Neural progenitor cell (in vitro differentiated cells): ENCODE results near the gene KATNIP. TPM values are rescaled to one million over a fixed set of nuclear protein-coding genes. Genes with fewer than 3 reads are reported as not detected.

Experiments
- DNase-seq: peaks from one replicate; pipeline ENCODE4 v3.0.0-alpha.2; 2016; ENCODE audit warnings: low spot score
- H2AFZ ChIP-seq: fragments of 200-600 bp; sonication (generic); replicated peaks from 2 replicates; pipeline ENCODE4 v1.6.1; 2016; ENCODE audit warnings: antibody characterized with exemption
- H3F3A ChIP-seq: fragments of 200-600 bp; sonication (generic); 2 replicates; pipeline ENCODE4 v1.6.1; 2016; ENCODE audit warnings: antibody characterized with exemption, low read depth
- H3K27ac ChIP-seq: fragments of 200-600 bp; sonication (generic); 2 replicates; pipeline ENCODE4 v1.5.1; 2016; ENCODE audit warnings: mild to moderate bottlenecking
- H3K27me3 ChIP-seq: fragments of 200-600 bp; sonication (generic); 2 replicates; pipeline ENCODE4 v1.6.1; 2016; ENCODE audit warnings: mild to moderate bottlenecking, moderate library complexity
- H3K36me3 ChIP-seq: fragments of 200-600 bp; sonication (generic); 2 replicates; pipeline ENCODE4 v1.5.1; 2016
- H3K4me1 ChIP-seq: fragments of 200-600 bp; sonication (generic); 2 replicates; pipeline ENCODE4 v1.6.1; 2016; ENCODE audit warnings: mixed run types
- H3K4me2 ChIP-seq: fragments of 200-600 bp; sonication (generic); 2 replicates; pipeline ENCODE4 v1.6.1; 2016
- H3K4me3 ChIP-seq: fragments of 200-600 bp; sonication (generic); 2 replicates; pipeline ENCODE4 v1.5.1; 2016
- H3K79me2 ChIP-seq: fragments of 200-600 bp; sonication (generic); 2 replicates; pipeline ENCODE4 v1.6.1; 2016; ENCODE audit warnings: low read depth
- H3K9ac ChIP-seq: fragments of 200-600 bp; sonication (generic); 2 replicates; pipeline ENCODE4 v1.6.1; 2016
- H3K9me3 ChIP-seq: fragments of 200-600 bp; sonication (generic); 2 replicates; pipeline ENCODE4 v1.5.1; 2016; ENCODE audit warnings: low read depth
- H4K20me1 ChIP-seq: fragments of 200-600 bp; sonication (generic); 2 replicates; pipeline ENCODE4 v1.6.1; 2016; ENCODE audit warnings: low read depth
- H3K27ac Mint-ChIP-seq: 3 replicates; pipeline ENCODE4 v1.8.0; 2021; ENCODE audit warnings: mixed read lengths
- H3K27me3 Mint-ChIP-seq: 2 replicates; pipeline ENCODE4 v1.8.0; 2022; ENCODE audit warnings: low read depth, mild to moderate bottlenecking, inconsistent platforms, moderate library complexity, mixed read lengths; ENCODE audit not compliant: insufficient read depth
- H3K36me3 Mint-ChIP-seq: 3 replicates; pipeline ENCODE4 v1.8.0; 2021; ENCODE audit warnings: mixed read lengths
- H3K4me1 Mint-ChIP-seq: 3 replicates; pipeline ENCODE4 v1.8.0; 2021; ENCODE audit warnings: mixed read lengths
- H3K4me3 Mint-ChIP-seq: 3 replicates; pipeline ENCODE4 v1.8.0; 2021; ENCODE audit warnings: mild to moderate bottlenecking, moderate library complexity, mixed read lengths
- H3K9me3 Mint-ChIP-seq: 3 replicates; pipeline ENCODE4 v1.8.0; 2020; ENCODE audit warnings: mixed read lengths
- EZH2 ChIP-seq: fragments of 200-600 bp; sonication (generic); IDR thresholded peaks from 2 replicates; pipeline ENCODE4 v1.6.1; 2017; ENCODE audit warnings: antibody characterized with exemption, mild to moderate bottlenecking, moderate library complexity
- EZH2phosphoT487 ChIP-seq: fragments of 200-600 bp; sonication (generic); IDR thresholded peaks from 2 replicates; pipeline ENCODE4 v1.6.1; 2017; ENCODE audit warnings: antibody characterized with exemption
- total RNA-seq: library from RNA; depleted of rRNA; stranded (reverse); fragments of >200 nt; gene quantifications from 2 replicates; pipeline ENCODE4 v1.2.3, GENCODE V29; 2015; ENCODE audit warnings: low replicate concordance
- TF ChIP-seq, protein P1 (sequence below): fragments of 200-600 bp; sonication (generic); IDR thresholded peaks from 2 replicates; pipeline ENCODE4 v1.5.1; 2017; ENCODE audit warnings: antibody characterized with exemption, mild to moderate bottlenecking

The KATNIP gene
- total RNA-seq, 1 donor from 2014 or later = 10.0 TPM

DNA sequence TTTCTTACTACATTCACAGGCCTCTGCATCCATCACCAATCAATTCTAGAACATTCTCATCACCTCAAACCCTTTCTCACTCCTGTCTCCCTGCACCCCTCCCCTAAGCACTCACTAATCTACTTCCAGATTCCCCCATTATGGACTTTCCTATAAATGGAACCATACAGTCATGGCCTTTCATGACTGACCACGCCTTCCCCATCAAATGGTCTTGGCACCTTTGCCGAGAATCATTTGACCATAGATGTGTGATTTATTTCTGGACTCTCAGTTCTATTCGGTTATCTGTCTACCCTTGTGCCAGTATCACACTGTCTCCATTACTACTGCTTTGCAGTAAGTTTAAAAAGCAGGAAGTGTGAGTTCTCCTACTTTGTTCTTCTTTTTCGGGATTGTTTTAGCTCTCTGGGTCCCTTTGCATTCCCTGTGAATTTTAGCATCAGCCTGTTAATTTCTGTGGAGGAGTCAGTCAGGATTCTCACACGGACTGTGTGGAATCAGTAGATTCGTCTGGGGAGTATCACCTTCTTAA is 27.7 kb upstream of the KATNIP start:
- Histone ChIP-seq H3K9me3 (no peaks in the 10 kb centered on the region), H3F3A (no peaks in the 10 kb centered on the region), H3K4me2 (no peak overlapping the region), H3K27me3 (no peaks in the 10 kb centered on the region), H2AFZ (no peak overlapping the region), H3K79me2 (no peaks in the 10 kb centered on the region), H3K4me1 (no peaks in the 10 kb centered on the region), H3K4me3 (no peak overlapping the region), H3K9ac (no peak overlapping the region), H3K27ac (no peak overlapping the region), H4K20me1 (peaks cover 5% of the 10 kb centered on the region), H3K36me3 (peaks cover 8% of the 10 kb centered on the region)
- no peaks in the 10 kb centered on the region for H3K4me1 Mint-ChIP-seq
- DNase-seq = no peak
- H3K36me3 Mint-ChIP-seq = peaks cover 16% of the 10 kb centered on the region
- no peaks in the 10 kb centered on the region for H3K27me3 Mint-ChIP-seq
- TF ChIP-seq EZH2 (no peak), EZH2phosphoT487 (no peak)
- TF ChIP-seq, protein P1, sequence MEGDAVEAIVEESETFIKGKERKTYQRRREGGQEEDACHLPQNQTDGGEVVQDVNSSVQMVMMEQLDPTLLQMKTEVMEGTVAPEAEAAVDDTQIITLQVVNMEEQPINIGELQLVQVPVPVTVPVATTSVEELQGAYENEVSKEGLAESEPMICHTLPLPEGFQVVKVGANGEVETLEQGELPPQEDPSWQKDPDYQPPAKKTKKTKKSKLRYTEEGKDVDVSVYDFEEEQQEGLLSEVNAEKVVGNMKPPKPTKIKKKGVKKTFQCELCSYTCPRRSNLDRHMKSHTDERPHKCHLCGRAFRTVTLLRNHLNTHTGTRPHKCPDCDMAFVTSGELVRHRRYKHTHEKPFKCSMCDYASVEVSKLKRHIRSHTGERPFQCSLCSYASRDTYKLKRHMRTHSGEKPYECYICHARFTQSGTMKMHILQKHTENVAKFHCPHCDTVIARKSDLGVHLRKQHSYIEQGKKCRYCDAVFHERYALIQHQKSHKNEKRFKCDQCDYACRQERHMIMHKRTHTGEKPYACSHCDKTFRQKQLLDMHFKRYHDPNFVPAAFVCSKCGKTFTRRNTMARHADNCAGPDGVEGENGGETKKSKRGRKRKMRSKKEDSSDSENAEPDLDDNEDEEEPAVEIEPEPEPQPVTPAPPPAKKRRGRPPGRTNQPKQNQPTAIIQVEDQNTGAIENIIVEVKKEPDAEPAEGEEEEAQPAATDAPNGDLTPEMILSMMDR = no peak
- H3K4me3 Mint-ChIP-seq = no peak overlapping the region
- no peaks in the 10 kb centered on the region for H3K9me3 Mint-ChIP-seq
- no peak overlapping the region for H3K27ac Mint-ChIP-seq

DNA sequence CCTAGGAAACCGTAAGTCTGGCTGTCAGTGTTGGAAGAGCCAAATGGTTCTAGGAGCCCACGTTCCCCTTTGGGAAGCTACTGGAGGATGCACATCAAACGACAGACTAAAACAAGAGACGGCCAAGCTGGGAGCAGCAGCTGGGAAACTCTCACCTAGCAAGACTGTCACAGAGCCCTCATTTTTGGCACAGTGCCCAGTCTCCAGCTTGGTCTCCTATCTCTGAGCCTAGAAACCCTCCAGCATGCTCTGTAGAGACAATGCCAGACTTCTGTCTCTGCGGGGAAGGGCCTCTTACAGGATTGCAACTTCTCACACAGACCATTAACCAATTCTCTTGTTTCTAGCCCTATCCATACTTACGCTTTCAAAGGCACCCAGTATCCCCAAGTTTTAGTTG is 23.8 kb upstream of the KATNIP start:
- H3K9ac ChIP-seq = no peak overlapping the region
- Mint-ChIP-seq H3K36me3 (peaks cover 32% of the 10 kb centered on the region), H3K9me3 (no peaks in the 10 kb centered on the region), H3K4me3 (no peak overlapping the region), H3K4me1 (no peaks in the 10 kb centered on the region), H3K27ac (no peak overlapping the region), H3K27me3 (peaks cover 2% of the 10 kb centered on the region)
- no peak for DNase-seq
- H3K36me3 ChIP-seq = peaks cover 8% of the 10 kb centered on the region
- no peaks in the 10 kb centered on the region for H3F3A ChIP-seq
- TF ChIP-seq, protein P1 = no peak
- no peak for TF ChIP-seq EZH2
- TF ChIP-seq EZH2phosphoT487 = no peak
- no peaks in the 10 kb centered on the region for H3K27me3 ChIP-seq
- no peak overlapping the region for H3K4me3 ChIP-seq
- peaks cover 5% of the 10 kb centered on the region for H4K20me1 ChIP-seq
- H2AFZ ChIP-seq = no peak overlapping the region
- no peaks in the 10 kb centered on the region for H3K79me2 ChIP-seq
- no peaks in the 10 kb centered on the region for H3K9me3 ChIP-seq
- H3K4me1 ChIP-seq = no peaks in the 10 kb centered on the region
- H3K4me2 ChIP-seq = no peak overlapping the region
- no peak overlapping the region for H3K27ac ChIP-seq

DNA sequence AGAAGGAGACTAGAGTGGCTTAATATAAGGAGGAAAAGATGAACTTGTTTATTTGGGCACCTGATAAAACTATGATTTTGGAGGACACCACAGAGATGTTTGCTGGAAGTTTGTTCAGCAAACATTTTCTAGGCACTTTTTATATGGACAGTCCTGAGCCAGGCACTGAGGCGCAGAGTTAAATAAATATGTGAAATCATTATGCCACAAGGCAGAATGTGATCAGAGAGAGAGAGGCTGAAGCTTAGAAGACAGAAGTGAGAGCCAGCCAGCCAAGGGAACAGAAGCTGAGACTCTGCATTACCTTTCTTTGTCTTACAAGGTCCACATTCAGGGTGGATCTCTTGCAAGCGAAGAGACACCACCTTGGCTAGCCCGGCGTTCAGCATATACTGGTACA is 21.6 kb upstream of the KATNIP start:
- Histone ChIP-seq H3F3A (no peaks in the 10 kb centered on the region), H3K4me1 (no peaks in the 10 kb centered on the region), H3K36me3 (peaks cover 3% of the 10 kb centered on the region), H3K9ac (peak overlapping the region; percentile 20), H3K27ac (no peak overlapping the region), H3K4me2 (no peak overlapping the region), H2AFZ (no peak overlapping the region), H3K27me3 (no peaks in the 10 kb centered on the region), H3K9me3 (no peaks in the 10 kb centered on the region), H3K4me3 (no peak overlapping the region), H4K20me1 (peaks cover 8% of the 10 kb centered on the region), H3K79me2 (no peaks in the 10 kb centered on the region)
- DNase-seq = no peak
- H3K27me3 Mint-ChIP-seq = peaks cover 2% of the 10 kb centered on the region
- TF ChIP-seq EZH2phosphoT487 (no peak), EZH2 (no peak)
- TF ChIP-seq, protein P1 = no peak
- no peak overlapping the region for H3K4me3 Mint-ChIP-seq
- H3K4me1 Mint-ChIP-seq = no peaks in the 10 kb centered on the region
- H3K27ac Mint-ChIP-seq = no peak overlapping the region
- peaks cover 40% of the 10 kb centered on the region for H3K36me3 Mint-ChIP-seq
- H3K9me3 Mint-ChIP-seq = no peaks in the 10 kb centered on the region
